ENCODE results near the gene VTI1A. TPM values are rescaled to one million over a fixed set of nuclear protein-coding genes. Genes with fewer than 3 reads are reported as not detected.
A peak's percentile ranks its signal among the peaks of the same experiment; 100 is the strongest.
"Not testable (repeated sequence)": the region's sequence is repeated elsewhere in the genome, so short reads cannot be mapped to it uniquely, and the experiment has no call there.

Gene VTI1A
- total RNA-seq, 2 donors from 2014 or later, result 58.8 to 65.0 TPM

DNA sequence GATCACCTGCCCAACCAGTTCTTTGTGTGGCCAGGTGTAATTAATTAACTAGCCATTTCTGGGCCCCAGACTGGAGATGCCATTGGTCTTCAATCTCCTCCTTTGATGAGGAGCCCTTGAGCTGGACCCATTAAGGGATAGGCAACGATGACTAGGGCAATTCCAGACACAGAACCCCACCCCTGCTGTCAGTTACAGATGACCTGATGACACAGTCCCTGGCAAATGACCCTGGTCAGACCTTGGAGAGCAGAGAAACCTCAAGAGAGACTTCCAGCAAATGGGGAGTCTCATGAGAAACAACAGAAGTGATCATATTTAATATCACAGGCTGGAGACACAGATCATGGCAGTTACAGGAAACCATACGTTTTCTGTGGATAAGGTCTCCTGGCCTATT, 401.2 kb downstream of the VTI1A start:
- no peaks in the 10 kb centered on the region for H3K36me3 Mint-ChIP-seq (ENCODE audit: low read depth)
- H3K4me3 Mint-ChIP-seq, result no peak overlapping the region
- ATAC-seq (no peak), DNase-seq (no peak)
- no peaks in the 10 kb centered on the region for H3K4me1 Mint-ChIP-seq
- no peak overlapping the region for H3K27ac Mint-ChIP-seq
- H3K9me3 ChIP-seq (ENCODE audit: control insufficient read depth, low read length, poor library complexity, severe bottlenecking), result peaks cover 3% of the 10 kb centered on the region
- no peaks in the 10 kb centered on the region for H3K27me3 Mint-ChIP-seq

DNA sequence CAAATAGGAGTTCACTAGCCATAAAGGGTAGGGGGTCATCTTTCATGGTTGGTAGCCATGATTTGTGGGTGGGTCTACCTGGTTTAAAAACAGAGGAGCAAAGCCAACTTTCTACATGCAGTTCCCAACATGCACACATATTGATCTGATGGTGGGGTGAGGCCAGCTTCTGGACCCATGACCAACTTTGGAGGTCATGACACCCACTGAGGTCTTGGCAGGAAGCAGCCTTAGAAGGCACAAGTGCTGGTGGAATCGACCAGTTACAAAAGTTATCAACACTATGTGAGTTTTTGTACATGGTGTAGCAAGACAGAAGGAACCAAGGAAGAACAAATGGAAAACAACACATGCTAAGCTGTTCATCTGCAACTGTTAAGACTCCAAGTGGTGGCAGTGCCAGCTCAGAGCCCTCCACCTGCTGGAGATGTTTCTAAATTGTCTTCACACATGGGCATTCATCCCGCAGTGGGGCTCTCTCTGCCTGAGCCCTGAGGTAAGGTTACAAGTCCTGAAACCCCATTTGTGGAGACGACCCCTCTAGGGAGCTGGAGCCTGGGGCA, 401.9 kb downstream of the VTI1A start:
- no peak for DNase-seq
- Mint-ChIP-seq H3K4me1 (no peaks in the 10 kb centered on the region), H3K4me3 (no peak overlapping the region), H3K36me3 (ENCODE audit: low read depth) (no peaks in the 10 kb centered on the region), H3K27ac (no peak overlapping the region), H3K27me3 (no peaks in the 10 kb centered on the region)
- no peak for ATAC-seq
- H3K9me3 ChIP-seq (ENCODE audit: control insufficient read depth, low read length, poor library complexity, severe bottlenecking), result peaks cover 3% of the 10 kb centered on the region

DNA sequence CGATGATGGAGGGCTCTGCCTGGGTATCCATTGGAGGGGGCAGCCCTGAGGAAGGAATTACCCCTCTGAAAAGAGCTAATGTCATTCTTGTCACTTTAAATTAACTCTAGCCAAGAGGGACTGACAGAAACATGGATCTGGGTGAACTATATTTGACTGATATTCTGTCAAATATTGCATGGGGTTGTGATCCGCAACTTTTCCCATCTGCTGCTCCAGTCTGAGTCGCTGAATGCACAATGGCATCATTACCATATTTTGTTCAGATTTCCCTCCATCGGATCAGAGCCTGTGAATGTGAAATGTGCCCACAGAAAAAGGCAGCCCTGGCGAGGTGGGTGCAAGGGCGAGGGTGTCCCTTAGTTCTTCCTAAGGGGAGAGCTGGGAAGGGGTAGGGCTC, 402.5 kb downstream of the VTI1A start:
- Mint-ChIP-seq H3K27me3 (no peaks in the 10 kb centered on the region), H3K4me1 (no peaks in the 10 kb centered on the region), H3K27ac (no peak overlapping the region), H3K36me3 (ENCODE audit: low read depth) (no peaks in the 10 kb centered on the region), H3K4me3 (no peak overlapping the region)
- peaks cover 3% of the 10 kb centered on the region for H3K9me3 ChIP-seq (ENCODE audit: control insufficient read depth, low read length, poor library complexity, severe bottlenecking)
- ATAC-seq (no peak), DNase-seq (no peak)

DNA sequence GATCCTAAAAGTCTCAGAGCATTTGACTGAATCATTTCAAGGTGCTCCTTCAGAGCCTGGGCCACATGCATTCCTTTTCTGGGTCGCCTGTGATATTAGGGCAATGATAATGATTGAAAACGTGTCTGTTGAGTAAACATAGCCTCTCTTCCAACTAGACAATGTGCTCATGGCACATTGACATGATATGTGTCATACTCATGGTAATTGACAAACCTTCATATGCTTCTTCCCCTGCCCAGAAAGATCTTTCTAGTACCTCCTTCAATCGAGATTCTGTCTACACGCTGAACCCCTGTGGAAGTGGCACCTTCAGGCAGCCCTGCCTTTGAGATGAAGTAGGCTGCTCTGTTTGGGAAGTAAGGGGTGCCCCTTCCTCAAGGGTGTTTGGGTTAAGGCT, 404.2 kb downstream of the VTI1A start:
- peaks cover 3% of the 10 kb centered on the region for H3K9me3 ChIP-seq (ENCODE audit: control insufficient read depth, low read length, poor library complexity, severe bottlenecking)
- H3K4me1 Mint-ChIP-seq, result no peaks in the 10 kb centered on the region
- no peak overlapping the region for H3K4me3 Mint-ChIP-seq

DNA sequence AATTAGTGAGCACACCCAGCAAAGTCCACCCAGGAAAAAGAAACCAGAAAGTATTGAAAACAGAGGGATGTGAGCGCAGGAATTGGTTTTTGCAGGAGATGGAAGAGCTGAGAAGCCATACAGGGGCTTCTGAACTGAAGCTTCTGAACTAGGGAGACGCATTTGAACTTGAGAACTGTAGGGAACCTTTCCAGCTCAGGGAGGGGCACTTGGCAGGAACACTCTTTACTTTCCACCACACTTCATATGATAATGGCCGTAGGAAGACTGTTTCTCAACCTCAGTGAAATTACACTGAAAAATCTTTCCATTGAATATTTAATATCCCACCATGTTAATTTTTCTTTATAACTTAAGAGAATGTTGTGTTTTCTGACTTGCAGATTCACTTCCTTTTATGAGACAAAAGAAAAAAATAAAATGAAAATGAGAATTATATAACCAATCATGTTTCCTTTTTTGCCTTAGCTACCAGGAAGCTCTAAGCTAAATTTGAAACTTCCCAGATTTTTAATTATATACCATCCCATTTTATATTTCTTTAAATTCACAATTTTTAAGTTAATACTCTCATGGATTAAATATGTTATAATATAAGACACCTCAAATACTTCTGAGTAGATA, 404.7 kb downstream of the VTI1A start:
- no peak for ATAC-seq
- Mint-ChIP-seq H3K4me3 (no peak overlapping the region), H3K36me3 (ENCODE audit: low read depth) (no peaks in the 10 kb centered on the region), H3K27me3 (no peaks in the 10 kb centered on the region), H3K27ac (no peak overlapping the region), H3K4me1 (no peaks in the 10 kb centered on the region)
- peaks cover 3% of the 10 kb centered on the region for H3K9me3 ChIP-seq (ENCODE audit: control insufficient read depth, low read length, poor library complexity, severe bottlenecking)
- no peak for DNase-seq

More for the DNA sequence above, 404.2 kb downstream of the VTI1A start:
- no peak for ATAC-seq
- DNase-seq, result no peak
- H3K36me3 Mint-ChIP-seq (ENCODE audit: low read depth), result no peaks in the 10 kb centered on the region
- H3K27ac Mint-ChIP-seq, result no peak overlapping the region
- H3K27me3 Mint-ChIP-seq, result no peaks in the 10 kb centered on the region

DNA sequence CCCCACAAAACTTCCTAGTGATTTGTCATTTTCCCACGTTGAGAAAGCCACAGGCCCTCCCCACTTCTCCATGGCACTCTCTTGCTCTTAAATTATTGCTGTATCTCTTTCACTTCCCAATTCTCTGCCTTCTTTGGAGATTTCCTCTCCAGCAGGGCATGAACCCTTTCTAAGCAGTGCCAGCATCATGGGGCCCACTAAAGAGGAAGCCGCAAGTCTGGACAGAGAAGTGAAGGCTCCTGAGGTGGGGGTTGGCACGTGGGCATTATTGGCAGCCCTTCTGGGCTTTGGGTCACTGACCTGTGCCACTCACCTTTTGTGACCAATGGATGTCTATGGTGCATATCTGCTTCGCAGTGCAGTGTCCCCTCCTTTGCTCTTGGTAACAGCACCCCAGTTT, 405.3 kb downstream of the VTI1A start:
- no peaks in the 10 kb centered on the region for H3K4me1 Mint-ChIP-seq
- no peak overlapping the region for H3K27ac Mint-ChIP-seq
- H3K27me3 Mint-ChIP-seq, result no peaks in the 10 kb centered on the region
- no peaks in the 10 kb centered on the region for H3K36me3 Mint-ChIP-seq (ENCODE audit: low read depth)
- DNase-seq (no peak), ATAC-seq (peak; percentile 32)
- H3K4me3 Mint-ChIP-seq, result no peak overlapping the region
- H3K9me3 ChIP-seq (ENCODE audit: control insufficient read depth, low read length, poor library complexity, severe bottlenecking), result peaks cover 3% of the 10 kb centered on the region

DNA sequence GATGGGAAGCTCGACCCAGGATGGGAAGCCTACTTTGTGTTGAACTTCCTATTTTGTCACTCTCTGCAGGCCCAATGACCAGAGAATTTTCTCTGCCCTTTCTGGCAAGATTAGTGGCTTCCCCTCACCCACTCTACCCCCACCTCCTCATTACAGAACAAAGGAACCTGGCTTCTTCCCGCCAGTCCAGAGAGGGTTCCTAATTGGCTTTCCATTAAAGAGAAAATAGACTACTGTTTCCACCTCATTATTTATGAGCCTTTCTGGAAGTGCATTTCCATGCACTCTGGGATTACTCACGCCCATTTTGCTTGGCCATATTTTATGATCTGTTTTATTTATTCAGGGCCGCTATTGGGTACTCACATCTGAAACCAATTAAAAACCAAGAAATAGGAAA, 408.1 kb downstream of the VTI1A start:
- no peaks in the 10 kb centered on the region for H3K27me3 Mint-ChIP-seq
- no peak for ATAC-seq
- no peaks in the 10 kb centered on the region for H3K4me1 Mint-ChIP-seq
- H3K4me3 Mint-ChIP-seq, result no peak overlapping the region
- H3K9me3 ChIP-seq (ENCODE audit: control insufficient read depth, low read length, poor library complexity, severe bottlenecking), result no peaks in the 10 kb centered on the region
- H3K27ac Mint-ChIP-seq, result no peak overlapping the region
- no peaks in the 10 kb centered on the region for H3K36me3 Mint-ChIP-seq (ENCODE audit: low read depth)
- no peak for DNase-seq

DNA sequence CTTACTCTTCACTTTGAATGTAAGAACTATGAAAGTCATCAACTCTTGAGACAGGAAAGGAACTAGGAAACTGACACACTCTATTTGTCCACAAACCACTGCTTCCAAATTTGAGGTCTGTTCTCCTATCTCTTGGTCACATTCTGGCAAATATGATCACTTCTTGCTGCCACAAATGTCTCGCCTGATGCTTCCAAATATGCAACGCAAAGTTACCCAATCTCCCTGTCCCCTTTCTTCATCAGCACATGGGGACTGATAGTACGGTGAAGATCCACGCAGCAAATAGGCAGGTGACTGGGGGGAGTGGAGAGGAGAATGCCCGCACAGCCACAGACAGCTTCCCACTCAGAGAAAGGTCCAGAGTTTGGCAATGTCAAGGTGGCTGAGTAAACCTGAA, 410.5 kb downstream of the VTI1A start:
- Mint-ChIP-seq H3K27me3 (no peaks in the 10 kb centered on the region), H3K36me3 (ENCODE audit: low read depth) (no peaks in the 10 kb centered on the region), H3K27ac (no peak overlapping the region), H3K4me1 (no peaks in the 10 kb centered on the region), H3K4me3 (no peak overlapping the region)
- H3K9me3 ChIP-seq (ENCODE audit: control insufficient read depth, low read length, poor library complexity, severe bottlenecking), result no peaks in the 10 kb centered on the region
- ATAC-seq, result no peak
- DNase-seq, result no peak

DNA sequence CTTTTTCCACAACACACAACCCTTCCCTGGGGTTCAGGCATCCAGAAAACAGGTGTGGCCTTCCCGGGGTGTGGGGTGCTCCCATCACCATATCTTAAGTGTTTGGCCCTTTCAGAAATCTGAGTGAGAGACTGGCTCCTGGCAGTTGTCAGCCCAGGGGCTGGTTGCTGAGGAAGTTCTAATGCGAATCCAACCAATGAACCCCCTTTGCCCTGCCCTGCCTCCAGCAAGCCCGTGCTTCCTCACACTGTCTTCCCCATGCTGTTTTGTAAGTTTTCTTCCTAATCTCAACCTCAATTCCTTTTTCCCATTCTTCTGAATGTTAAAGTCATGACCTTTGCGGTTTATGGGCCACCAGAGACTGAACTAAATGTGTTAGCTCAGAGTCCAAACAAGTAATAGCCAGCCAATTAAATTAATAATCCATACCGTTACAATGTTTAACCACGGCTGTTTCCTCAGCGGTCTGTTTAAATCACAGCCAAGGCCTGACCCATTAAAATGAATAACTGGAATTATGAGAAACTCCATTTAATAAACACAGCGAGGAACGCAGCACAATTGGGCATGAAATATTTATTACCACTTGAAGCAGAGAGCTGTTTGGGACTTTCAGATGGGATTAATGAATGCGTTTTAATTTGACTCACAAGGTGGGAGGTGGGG, 412.1 kb downstream of the VTI1A start:
- no peaks in the 10 kb centered on the region for H3K9me3 ChIP-seq (ENCODE audit: control insufficient read depth, low read length, poor library complexity, severe bottlenecking)
- Mint-ChIP-seq H3K27ac (no peak overlapping the region), H3K27me3 (no peaks in the 10 kb centered on the region), H3K36me3 (ENCODE audit: low read depth) (no peaks in the 10 kb centered on the region), H3K4me1 (no peaks in the 10 kb centered on the region), H3K4me3 (no peak overlapping the region)
- no peak for DNase-seq
- ATAC-seq, result no peak

DNA sequence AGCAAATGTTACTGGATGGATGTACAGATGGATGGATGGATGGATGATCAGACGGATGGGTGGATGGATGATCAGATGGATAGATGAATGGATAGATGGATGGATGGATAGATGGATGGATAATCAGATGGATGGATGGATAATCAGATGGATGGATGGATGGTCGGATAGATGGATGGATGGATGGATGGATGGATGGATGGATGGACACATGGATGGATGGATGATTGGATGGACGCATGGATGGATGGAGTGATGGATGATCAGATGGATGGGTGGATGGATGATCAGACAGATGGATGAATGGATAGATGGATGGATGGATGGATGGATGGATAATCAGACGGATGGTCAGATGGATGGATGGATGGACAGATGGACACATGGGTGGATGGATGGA, 412.8 kb downstream of the VTI1A start:
- H3K4me3 Mint-ChIP-seq, result no peak overlapping the region
- no peaks in the 10 kb centered on the region for H3K4me1 Mint-ChIP-seq
- H3K36me3 Mint-ChIP-seq (ENCODE audit: low read depth), result no peaks in the 10 kb centered on the region
- no peak for ATAC-seq
- H3K27ac Mint-ChIP-seq, result no peak overlapping the region
- no peaks in the 10 kb centered on the region for H3K27me3 Mint-ChIP-seq
- DNase-seq, result no peak
- H3K9me3 ChIP-seq (ENCODE audit: control insufficient read depth, low read length, poor library complexity, severe bottlenecking), result no peaks in the 10 kb centered on the region

DNA sequence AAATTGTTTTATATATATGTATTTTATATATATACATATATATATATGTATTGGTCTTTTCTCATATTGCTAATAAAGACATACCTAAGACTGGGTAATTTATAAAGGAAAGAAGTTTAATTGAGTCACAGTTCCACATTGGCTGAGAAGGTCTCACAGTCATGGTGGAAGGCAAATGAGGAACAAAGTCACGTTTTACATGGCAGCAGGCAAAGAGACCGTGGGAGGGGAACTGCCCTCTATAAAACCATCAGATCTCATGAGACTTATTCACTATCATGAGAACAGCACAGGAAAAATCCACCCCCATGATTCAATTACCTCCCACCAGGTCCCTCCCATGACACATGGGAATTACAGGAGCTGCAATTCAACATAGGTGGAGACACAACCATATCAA, 416.4 kb downstream of the VTI1A start:
- not testable (repeated sequence) for H3K4me1 Mint-ChIP-seq; H3K4me3 Mint-ChIP-seq; ATAC-seq; H3K9me3 ChIP-seq (ENCODE audit: control insufficient read depth, low read length, poor library complexity, severe bottlenecking); H3K27ac Mint-ChIP-seq; H3K27me3 Mint-ChIP-seq; H3K36me3 Mint-ChIP-seq (ENCODE audit: low read depth); DNase-seq
